ENCODE results near the gene PCP2. TPM values are rescaled to one million over a fixed set of nuclear protein-coding genes. Genes with fewer than 3 reads are reported as not detected.

Gene PCP2
- total and polyA plus RNA-seq, 2 of the 13 experiments (the other 11 are each of a cell fraction or from before 2014, with no cell fraction given) = 0.62 TPM; not detected in 1

DNA sequence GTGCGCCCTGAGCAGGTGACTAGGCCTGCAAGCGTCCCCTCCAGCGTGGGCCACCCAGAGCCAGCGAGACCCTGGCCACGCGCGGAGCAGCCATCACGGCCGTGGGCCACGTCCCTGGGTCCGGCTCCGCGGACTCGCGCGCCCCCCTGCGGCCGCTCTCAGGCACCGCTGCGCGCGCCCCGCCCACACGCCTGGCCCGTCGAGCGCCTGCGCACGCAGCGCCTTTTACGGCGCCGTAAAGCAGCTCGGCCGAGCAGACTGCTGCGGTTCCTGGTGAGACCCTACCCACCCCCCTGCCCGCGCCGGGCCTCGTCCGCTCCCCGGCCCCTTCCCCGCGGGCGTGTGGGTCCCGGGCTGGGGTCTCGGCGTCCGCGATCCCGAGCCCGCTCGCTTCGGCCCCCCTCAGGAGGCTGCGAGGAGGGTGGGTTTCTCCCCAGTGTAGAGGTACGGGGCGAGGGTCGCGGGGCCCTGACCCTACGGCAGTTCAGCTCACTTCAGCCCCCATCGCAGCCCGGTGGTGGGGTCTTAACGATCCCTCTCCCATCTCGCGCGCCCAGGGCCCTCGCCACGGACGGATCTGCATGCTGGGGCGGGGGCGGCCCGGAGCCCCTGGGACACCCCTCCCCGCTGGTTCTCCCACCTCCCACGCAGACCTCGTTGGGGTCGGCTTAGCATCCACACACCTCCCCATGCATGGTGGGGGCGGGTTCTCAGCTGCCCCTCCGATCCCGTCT, 47.3 kb upstream of the PCP2 start, which contains the start of gene TRAPPC5 (continued):
- no peak; the same call in 1 of the 2 replicates for TF ChIP-seq ZNF567 (CRISPR knock-in tag; IDR thresholded peaks at IDR 0.05; ENCODE audit: borderline replicate concordance)
- no peak for TF ChIP-seq ZNF337 (CRISPR knock-in tag; IDR thresholded peaks at IDR 0.05; ENCODE audit: borderline replicate concordance, low read depth)
- peak; percentile 77; the same call in 1 of the 2 replicates for TF ChIP-seq ZNF773 (CRISPR knock-in tag; IDR thresholded peaks at IDR 0.05; ENCODE audit: borderline replicate concordance)
- TF ChIP-seq ZNF724P (CRISPR knock-in tag; IDR thresholded peaks at IDR 0.05; ENCODE audit: borderline replicate concordance) = peak; percentile 88; the same call in 1 of the 2 replicates
- TF ChIP-seq FIP1L1 (IDR thresholded peaks at IDR 0.05; ENCODE audit: borderline replicate concordance, insufficient read depth, low read depth, low read length) = no peak
- no peak for TF ChIP-seq EEA1 (CRISPR knock-in tag; IDR thresholded peaks at IDR 0.05; ENCODE audit: borderline replicate concordance)
- TF ChIP-seq, protein P1, sequence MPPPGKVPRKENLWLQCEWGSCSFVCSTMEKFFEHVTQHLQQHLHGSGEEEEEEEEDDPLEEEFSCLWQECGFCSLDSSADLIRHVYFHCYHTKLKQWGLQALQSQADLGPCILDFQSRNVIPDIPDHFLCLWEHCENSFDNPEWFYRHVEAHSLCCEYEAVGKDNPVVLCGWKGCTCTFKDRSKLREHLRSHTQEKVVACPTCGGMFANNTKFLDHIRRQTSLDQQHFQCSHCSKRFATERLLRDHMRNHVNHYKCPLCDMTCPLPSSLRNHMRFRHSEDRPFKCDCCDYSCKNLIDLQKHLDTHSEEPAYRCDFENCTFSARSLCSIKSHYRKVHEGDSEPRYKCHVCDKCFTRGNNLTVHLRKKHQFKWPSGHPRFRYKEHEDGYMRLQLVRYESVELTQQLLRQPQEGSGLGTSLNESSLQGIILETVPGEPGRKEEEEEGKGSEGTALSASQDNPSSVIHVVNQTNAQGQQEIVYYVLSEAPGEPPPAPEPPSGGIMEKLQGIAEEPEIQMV (CRISPR knock-in tag; IDR thresholded peaks at IDR 0.05; ENCODE audit: low read depth) = no peak
- TF ChIP-seq PRMT3 (CRISPR knock-in tag; IDR thresholded peaks at IDR 0.05; ENCODE audit: borderline replicate concordance, low read depth) = no peak
- TF ChIP-seq RFXANK (CRISPR knock-in tag; IDR thresholded peaks at IDR 0.05) = no peak
- no peak for TF ChIP-seq FOXP1 (IDR thresholded peaks at IDR 0.05)
- TF ChIP-seq FOXP1 (CRISPR knock-in tag; IDR thresholded peaks at IDR 0.05) = no peak
- TF ChIP-seq ATF1 (CRISPR knock-in tag; IDR thresholded peaks at IDR 0.05) = no peak
- TF ChIP-seq, protein P2, sequence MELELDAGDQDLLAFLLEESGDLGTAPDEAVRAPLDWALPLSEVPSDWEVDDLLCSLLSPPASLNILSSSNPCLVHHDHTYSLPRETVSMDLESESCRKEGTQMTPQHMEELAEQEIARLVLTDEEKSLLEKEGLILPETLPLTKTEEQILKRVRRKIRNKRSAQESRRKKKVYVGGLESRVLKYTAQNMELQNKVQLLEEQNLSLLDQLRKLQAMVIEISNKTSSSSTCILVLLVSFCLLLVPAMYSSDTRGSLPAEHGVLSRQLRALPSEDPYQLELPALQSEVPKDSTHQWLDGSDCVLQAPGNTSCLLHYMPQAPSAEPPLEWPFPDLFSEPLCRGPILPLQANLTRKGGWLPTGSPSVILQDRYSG (CRISPR knock-in tag; IDR thresholded peaks at IDR 0.05) = 0 out of 2 replicates have a peak, but pooled peaks have one; percentile 30
- TF ChIP-seq, protein P3, sequence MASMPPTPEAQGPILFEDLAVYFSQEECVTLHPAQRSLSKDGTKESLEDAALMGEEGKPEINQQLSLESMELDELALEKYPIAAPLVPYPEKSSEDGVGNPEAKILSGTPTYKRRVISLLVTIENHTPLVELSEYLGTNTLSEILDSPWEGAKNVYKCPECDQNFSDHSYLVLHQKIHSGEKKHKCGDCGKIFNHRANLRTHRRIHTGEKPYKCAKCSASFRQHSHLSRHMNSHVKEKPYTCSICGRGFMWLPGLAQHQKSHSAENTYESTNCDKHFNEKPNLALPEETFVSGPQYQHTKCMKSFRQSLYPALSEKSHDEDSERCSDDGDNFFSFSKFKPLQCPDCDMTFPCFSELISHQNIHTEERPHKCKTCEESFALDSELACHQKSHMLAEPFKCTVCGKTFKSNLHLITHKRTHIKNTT (CRISPR knock-in tag; IDR thresholded peaks at IDR 0.05) = no peak
- 0 out of 2 replicates have a peak, but pooled peaks have one; percentile 44 for TF ChIP-seq ZNF546 (CRISPR knock-in tag; conservative IDR thresholded peaks at IDR 0.05)
- no peak for TF ChIP-seq HNRNPL (IDR thresholded peaks at IDR 0.05; ENCODE audit: low read depth, low read length)
- TF ChIP-seq TOPORS (CRISPR knock-in tag; IDR thresholded peaks at IDR 0.05) = no peak
- TF ChIP-seq JARID2 (CRISPR knock-in tag; IDR thresholded peaks at IDR 0.05; ENCODE audit: insufficient replicate concordance) = no peak
- no peak for TF ChIP-seq ATF3 (CRISPR knock-in tag; IDR thresholded peaks at IDR 0.05)
- TF ChIP-seq ARNT (IDR thresholded peaks at IDR 0.05) = no peak
- TF ChIP-seq NR3C1 (CRISPR knock-in tag; IDR thresholded peaks at IDR 0.05) = no peak
- no peak for TF ChIP-seq ZEB1 (IDR thresholded peaks at IDR 0.05; ENCODE audit: insufficient replicate concordance, low read depth)
- no peak for TF ChIP-seq ZFP36 (IDR thresholded peaks at IDR 0.05; ENCODE audit: borderline replicate concordance, low read depth, low read length, partially characterized antibody)
- TF ChIP-seq PAWR (CRISPR knock-in tag; IDR thresholded peaks at IDR 0.05; ENCODE audit: borderline replicate concordance) = no peak
- TF ChIP-seq ZNF615 (CRISPR knock-in tag; IDR thresholded peaks at IDR 0.05; ENCODE audit: borderline replicate concordance) = no peak
